Panc1 (cell line): ENCODE data around the gene SVIL. TPM values are rescaled to one million over a fixed set of nuclear protein-coding genes. Genes with fewer than 3 reads are reported as not detected.

Experiments
- ATAC-seq: fragments of 200-7000 bp; cut with Tn5 transposase; 2 replicates; pipeline ENCODE4 v1.9.1; 2020; ENCODE audit warnings: mild to moderate bottlenecking, moderate library complexity
- BruUV-seq: library from RNA; stranded (reverse); fragments of 400-500 nt; replicated peaks from 2 replicates; lab custom pipeline; 2021; lab: Mats Ljungman, UMichigan
- CTCF ChIA-PET: fragments of 300-600 bp; sonication (Branson Sonifier 250); formaldehyde crosslinking; loops from one replicate; lab custom pipeline; 2022; ENCODE audit warnings: antibody characterized with exemption; lab: Charles Lee
- POLR2A ChIA-PET: fragments of 300-600 bp; sonication (Branson Sonifier 250); formaldehyde crosslinking; loops from one replicate; lab custom pipeline; 2022; ENCODE audit warnings: antibody characterized with exemption; lab: Charles Lee
- DNase-seq: peaks from one replicate; pipeline ENCODE4 v3.0.0-alpha.2; 2010; ENCODE audit warnings: low read depth, low spot score
- H3K27ac ChIP-seq: 2 replicates; pipeline ENCODE4 v1.5.1; 2011; ENCODE audit warnings: mild to moderate bottlenecking, low read length, inconsistent platforms
- H3K27me3 ChIP-seq: fragments of 200-500 bp; sonication (Bioruptor generic); 2 replicates; pipeline ENCODE4 v1.6.0; 2014; ENCODE audit warnings: low read length, inconsistent platforms; ENCODE audit not compliant: control insufficient read depth, insufficient read depth
- H3K36me3 ChIP-seq: fragments of 200-500 bp; sonication (Bioruptor generic); 2 replicates; pipeline ENCODE4 v1.5.1; 2014; ENCODE audit warnings: inconsistent platforms, mild to moderate bottlenecking, low read length, moderate library complexity; ENCODE audit not compliant: control insufficient read depth, insufficient read depth
- H3K4me1 ChIP-seq: 2 replicates; pipeline ENCODE4 v1.5.1; 2011; ENCODE audit warnings: inconsistent platforms, mild to moderate bottlenecking, low read length, moderate library complexity; ENCODE audit not compliant: control insufficient read depth, insufficient read depth
- H3K4me3 ChIP-seq, 2 experiments: 2 replicates each; pipeline ENCODE4 v1.5.1; 2011 to 2012; ENCODE audit warnings: low read depth in 2 of 2, low read length in 2 of 2, mild to moderate bottlenecking in 2 of 2, inconsistent platforms in 1 of 2, moderate library complexity in 1 of 2
- H3K9me3 ChIP-seq: fragments of 200-500 bp; sonication (Bioruptor generic); 2 replicates; pipeline ENCODE4 v1.5.1; 2014; ENCODE audit warnings: low read depth, mild to moderate bottlenecking, inconsistent platforms, low read length, moderate library complexity; ENCODE audit not compliant: control insufficient read depth, insufficient read depth
- CTCF ChIP-seq: fragments of 450-650 bp; IDR thresholded peaks from 2 replicates; pipeline ENCODE4 v1.5.1; 2017; ENCODE audit warnings: mild to moderate bottlenecking
- POLR2AphosphoS5 ChIP-seq: IDR thresholded peaks from 2 replicates; pipeline ENCODE4 v1.6.1; 2012; ENCODE audit warnings: mild to moderate bottlenecking, low read depth, low read length, moderate library complexity
- TCF7L2 ChIP-seq: IDR thresholded peaks from 2 replicates; pipeline ENCODE4 v1.6.1; 2011; ENCODE audit warnings: mild to moderate bottlenecking, low read depth, low read length, inconsistent platforms
- in situ Hi-C: cut with HindIII; loops from 2 replicates; pipeline ENCODE4 v1.10.0; 2016; ENCODE audit warnings: low sequenced_read_pairs, low pct_unique_long_range_greater_than_20kb
- intact Hi-C: fragments of 100-400 bp; cut with micrococcal nuclease; formaldehyde crosslinking; loops from one replicate; pipeline ENCODE4 v1.10.0; 2022; ENCODE audit not compliant: unreplicated experiment
- total RNA-seq: library from RNA; stranded (reverse); gene quantifications from one replicate; pipeline ENCODE4 v1.2.1, GENCODE V29; 2021; ENCODE audit not compliant: unreplicated experiment
- TF ChIP-seq, protein P1 (sequence below), 2 experiments: IDR thresholded peaks; 2 replicates each; pipeline ENCODE4 v1.6.1; 2011 to 2012; ENCODE audit warnings: low read depth in 2 of 2, control low read depth in 1 of 2, low read length in 1 of 2, mild to moderate bottlenecking in 1 of 2, moderate library complexity in 1 of 2; ENCODE audit not compliant: insufficient read depth in 1 of 2

SVIL gene
- total RNA-seq, 1 experiment from 2014 or later: 72.8 TPM

GRCh38 chr10:29591651-29591968 is 43.2 kb downstream of the SVIL start:
- in situ Hi-C loops: no loop called here
- peaks cover 18% of the 10 kb centered on the region for H3K4me1 ChIP-seq
- no peaks in the 10 kb centered on the region for H3K27me3 ChIP-seq
- ATAC-seq (no peak), DNase-seq (no peak)
- no peak overlapping the region for H3K4me3 ChIP-seq
- ChIA-PET POLR2A (no interaction called here), CTCF (no interaction called here)
- no TSS peak for BruUV-seq
- H3K36me3 ChIP-seq: no peaks in the 10 kb centered on the region
- TF ChIP-seq POLR2AphosphoS5: no peak
- TF ChIP-seq TCF7L2: no peak
- intact Hi-C loops: no loop called here
- no peaks in the 10 kb centered on the region for H3K9me3 ChIP-seq
- peak overlapping the region; percentile 59; the same call in 1 of the 2 replicates for H3K27ac ChIP-seq

DNA sequence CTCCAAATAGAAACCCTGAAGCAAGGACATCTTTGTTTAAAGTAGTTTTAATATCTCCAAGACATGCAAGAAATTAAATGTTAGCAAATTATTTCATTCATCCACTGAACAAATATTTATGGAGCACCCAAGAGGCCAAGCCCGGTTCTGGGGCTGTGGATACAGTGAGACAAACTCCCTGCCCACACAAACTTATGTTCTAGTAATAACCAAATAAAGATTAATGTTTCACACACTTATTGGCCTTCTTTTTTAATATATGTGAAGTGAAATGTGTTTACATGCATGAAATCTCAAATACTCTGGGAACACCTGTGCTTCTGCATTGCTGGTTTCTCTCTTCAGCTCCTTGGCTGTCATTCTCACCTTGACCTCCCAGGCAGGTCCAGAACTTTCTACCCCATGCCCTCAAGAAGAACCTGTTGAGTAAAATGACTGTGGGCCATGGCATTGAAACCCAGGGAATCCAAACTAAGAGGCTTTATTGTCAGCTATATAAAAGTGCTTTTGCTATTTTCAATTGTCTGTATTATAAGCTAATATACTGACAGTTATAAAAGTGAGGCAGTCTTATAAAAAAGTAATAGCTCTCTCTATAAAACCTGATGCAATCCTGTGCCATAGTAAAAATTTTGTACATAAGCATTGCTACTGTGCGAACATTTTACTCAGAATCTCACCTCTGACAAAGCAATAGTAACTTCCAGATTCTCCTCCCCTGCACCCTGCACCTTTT is 43.7 kb downstream of the SVIL start:
- intact Hi-C loops (no loop called here), in situ Hi-C loops (no loop called here)
- peak; percentile 56; the same call in 1 of the 2 replicates for TF ChIP-seq CTCF
- TF ChIP-seq, protein P1, sequence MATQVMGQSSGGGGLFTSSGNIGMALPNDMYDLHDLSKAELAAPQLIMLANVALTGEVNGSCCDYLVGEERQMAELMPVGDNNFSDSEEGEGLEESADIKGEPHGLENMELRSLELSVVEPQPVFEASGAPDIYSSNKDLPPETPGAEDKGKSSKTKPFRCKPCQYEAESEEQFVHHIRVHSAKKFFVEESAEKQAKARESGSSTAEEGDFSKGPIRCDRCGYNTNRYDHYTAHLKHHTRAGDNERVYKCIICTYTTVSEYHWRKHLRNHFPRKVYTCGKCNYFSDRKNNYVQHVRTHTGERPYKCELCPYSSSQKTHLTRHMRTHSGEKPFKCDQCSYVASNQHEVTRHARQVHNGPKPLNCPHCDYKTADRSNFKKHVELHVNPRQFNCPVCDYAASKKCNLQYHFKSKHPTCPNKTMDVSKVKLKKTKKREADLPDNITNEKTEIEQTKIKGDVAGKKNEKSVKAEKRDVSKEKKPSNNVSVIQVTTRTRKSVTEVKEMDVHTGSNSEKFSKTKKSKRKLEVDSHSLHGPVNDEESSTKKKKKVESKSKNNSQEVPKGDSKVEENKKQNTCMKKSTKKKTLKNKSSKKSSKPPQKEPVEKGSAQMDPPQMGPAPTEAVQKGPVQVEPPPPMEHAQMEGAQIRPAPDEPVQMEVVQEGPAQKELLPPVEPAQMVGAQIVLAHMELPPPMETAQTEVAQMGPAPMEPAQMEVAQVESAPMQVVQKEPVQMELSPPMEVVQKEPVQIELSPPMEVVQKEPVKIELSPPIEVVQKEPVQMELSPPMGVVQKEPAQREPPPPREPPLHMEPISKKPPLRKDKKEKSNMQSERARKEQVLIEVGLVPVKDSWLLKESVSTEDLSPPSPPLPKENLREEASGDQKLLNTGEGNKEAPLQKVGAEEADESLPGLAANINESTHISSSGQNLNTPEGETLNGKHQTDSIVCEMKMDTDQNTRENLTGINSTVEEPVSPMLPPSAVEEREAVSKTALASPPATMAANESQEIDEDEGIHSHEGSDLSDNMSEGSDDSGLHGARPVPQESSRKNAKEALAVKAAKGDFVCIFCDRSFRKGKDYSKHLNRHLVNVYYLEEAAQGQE (IDR thresholded peaks at IDR 0.05; ENCODE audit: insufficient read depth in 1 of 2, low read depth in 2 of 2, low read length in 1 of 2): no peak
- Histone ChIP-seq H3K27me3 (no peaks in the 10 kb centered on the region), H3K36me3 (no peaks in the 10 kb centered on the region), H3K4me3 (no peak overlapping the region), H3K9me3 (no peaks in the 10 kb centered on the region), H3K4me1 (peaks cover 18% of the 10 kb centered on the region), H3K27ac (peak overlapping the region; percentile 59; the same call in 1 of the 2 replicates)
- ATAC-seq: no peak
- BruUV-seq: no TSS peak
- DNase-seq: no peak
- POLR2A ChIA-PET: no interaction called here
- CTCF ChIA-PET: interaction anchor here (1.1 kb wide), 1 partner anchor 29 kb away, joined by 3 read pairs; no protein-coding TSS in a partner anchor

DNA sequence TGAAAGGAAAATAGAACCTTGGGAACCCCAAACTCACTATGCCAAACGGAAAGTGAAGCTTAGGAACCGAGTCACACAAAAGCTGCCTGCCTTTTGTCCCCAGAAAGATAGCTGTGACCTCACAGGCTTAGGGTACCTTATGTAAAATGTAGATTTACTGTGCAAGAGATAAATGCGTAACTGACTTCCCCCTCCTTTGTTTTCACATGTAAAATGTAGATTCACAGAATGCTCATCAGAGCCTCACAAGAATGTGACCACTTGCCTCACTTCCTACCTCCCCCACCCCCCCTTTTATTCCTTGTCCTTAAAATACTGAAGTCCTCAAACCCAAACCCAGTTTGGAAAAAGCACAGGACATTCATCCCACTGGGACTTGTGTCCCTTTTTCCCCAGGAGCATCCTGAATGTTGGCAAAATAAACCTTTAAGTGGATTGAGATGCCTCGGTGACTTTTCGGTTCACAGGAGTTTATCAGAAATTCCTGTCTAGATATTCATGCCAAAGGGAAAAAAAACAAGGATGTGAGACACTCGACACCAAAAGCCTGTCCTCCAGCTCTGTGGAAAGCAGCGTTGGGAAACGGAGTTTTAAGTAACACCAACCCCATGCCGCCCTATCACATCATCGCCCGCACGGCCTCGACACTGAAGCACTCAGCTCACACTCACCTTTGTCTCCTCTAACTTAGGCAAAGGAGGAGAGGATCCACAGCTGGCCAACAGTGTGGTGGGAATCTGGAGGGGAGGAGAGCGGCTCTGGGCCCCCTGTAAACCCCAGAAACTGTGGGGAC is 45.9 kb downstream of the SVIL start:
- CTCF ChIA-PET: no interaction called here
- no peak overlapping the region for H3K27ac ChIP-seq
- POLR2A ChIA-PET: no interaction called here
- BruUV-seq: no TSS peak
- peaks cover 18% of the 10 kb centered on the region for H3K4me1 ChIP-seq
- H3K9me3 ChIP-seq: no peaks in the 10 kb centered on the region
- TF ChIP-seq CTCF (no peak), TCF7L2 (no peak)
- TF ChIP-seq, protein P1 (IDR thresholded peaks at IDR 0.05; ENCODE audit: insufficient read depth in 1 of 2, low read depth in 2 of 2, low read length in 1 of 2): no peak
- no peaks in the 10 kb centered on the region for H3K36me3 ChIP-seq
- H3K27me3 ChIP-seq: no peaks in the 10 kb centered on the region
- ATAC-seq (no peak), DNase-seq (no peak)
- intact Hi-C loops: no loop called here
- in situ Hi-C loops: no loop called here
- no peak overlapping the region for H3K4me3 ChIP-seq
